Activated naive CD8-positive, alpha-beta T cell (primary cell): ENCODE results near the gene TMEM134.
"Not testable (repeated sequence)": the region's sequence is repeated elsewhere in the genome, so short reads cannot be mapped to it uniquely, and the experiment has no call there.

Source experiments
- H3K27ac Mint-ChIP-seq: one replicate; pipeline ENCODE4 v1.8.0; 2021; ENCODE audit warnings: mixed read lengths
- H3K27me3 Mint-ChIP-seq: one replicate; pipeline ENCODE4 v1.8.0; 2021; ENCODE audit warnings: mixed read lengths
- H3K36me3 Mint-ChIP-seq: one replicate; pipeline ENCODE4 v1.8.0; 2021; ENCODE audit warnings: mixed read lengths
- H3K4me1 Mint-ChIP-seq: one replicate; pipeline ENCODE4 v1.8.0; 2021; ENCODE audit warnings: low read depth, mixed read lengths
- H3K4me3 Mint-ChIP-seq: one replicate; pipeline ENCODE4 v1.8.0; 2021; ENCODE audit warnings: mild to moderate bottlenecking, mixed read lengths
- H3K9me3 Mint-ChIP-seq: one replicate; pipeline ENCODE4 v1.8.0; 2021; ENCODE audit warnings: low read depth, mixed read lengths

TMEM134 gene, protein sequence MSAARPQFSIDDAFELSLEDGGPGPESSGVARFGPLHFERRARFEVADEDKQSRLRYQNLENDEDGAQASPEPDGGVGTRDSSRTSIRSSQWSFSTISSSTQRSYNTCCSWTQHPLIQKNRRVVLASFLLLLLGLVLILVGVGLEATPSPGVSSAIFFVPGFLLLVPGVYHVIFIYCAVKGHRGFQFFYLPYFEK

DNA sequence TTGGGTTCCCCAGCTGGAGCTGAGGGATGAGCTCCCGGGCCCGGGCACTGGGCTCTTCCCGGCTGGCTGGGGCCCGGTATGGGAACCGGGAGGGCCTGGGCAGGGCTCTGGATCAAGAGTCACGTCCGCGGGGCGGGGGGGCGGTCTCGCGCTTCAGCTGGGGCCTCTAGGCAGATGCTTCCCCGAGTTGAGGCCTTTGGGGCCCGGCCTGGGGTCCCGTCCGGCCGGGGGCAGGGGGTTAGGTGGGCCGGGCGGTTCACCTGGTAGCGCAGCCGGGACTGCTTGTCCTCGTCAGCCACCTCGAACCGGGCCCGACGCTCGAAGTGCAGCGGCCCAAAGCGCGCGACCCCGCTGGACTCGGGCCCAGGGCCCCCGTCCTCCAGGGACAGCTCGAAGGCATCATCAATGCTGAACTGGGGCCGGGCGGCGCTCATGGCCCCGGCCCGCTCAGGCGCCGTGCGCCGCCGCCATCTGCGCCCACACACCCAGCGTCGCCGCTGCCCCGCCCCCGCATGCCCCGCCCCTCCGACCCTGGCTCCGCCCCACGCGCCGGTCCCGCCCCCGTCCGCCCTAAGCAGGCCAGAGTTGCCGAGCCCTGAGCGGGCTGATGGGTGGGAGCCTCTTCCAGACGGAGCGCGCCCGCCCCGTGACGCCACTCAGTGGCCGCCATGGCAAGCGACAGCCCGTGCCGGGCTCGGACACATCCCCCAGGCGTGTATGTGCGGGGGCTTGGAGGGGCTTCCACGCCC lies at the start of gene TMEM134:
Gene TMEM134, minus strand, starts transcription at position 493 of the 749 bp plus-strand sequence. Its CDS starts 59 bp downstream, at position 434.
- H3K4me1 Mint-ChIP-seq = peaks cover 26% of the 10 kb centered on the region
- peak within 1 kb of the TSS; percentile 88 for H3K27ac Mint-ChIP-seq
- H3K27me3 Mint-ChIP-seq = no peaks in the 10 kb centered on the region
- no peaks in the 10 kb centered on the region for H3K36me3 Mint-ChIP-seq
- no peaks in the 10 kb centered on the region for H3K9me3 Mint-ChIP-seq
- H3K4me3 Mint-ChIP-seq = peak within 1 kb of the TSS; percentile 90

DNA sequence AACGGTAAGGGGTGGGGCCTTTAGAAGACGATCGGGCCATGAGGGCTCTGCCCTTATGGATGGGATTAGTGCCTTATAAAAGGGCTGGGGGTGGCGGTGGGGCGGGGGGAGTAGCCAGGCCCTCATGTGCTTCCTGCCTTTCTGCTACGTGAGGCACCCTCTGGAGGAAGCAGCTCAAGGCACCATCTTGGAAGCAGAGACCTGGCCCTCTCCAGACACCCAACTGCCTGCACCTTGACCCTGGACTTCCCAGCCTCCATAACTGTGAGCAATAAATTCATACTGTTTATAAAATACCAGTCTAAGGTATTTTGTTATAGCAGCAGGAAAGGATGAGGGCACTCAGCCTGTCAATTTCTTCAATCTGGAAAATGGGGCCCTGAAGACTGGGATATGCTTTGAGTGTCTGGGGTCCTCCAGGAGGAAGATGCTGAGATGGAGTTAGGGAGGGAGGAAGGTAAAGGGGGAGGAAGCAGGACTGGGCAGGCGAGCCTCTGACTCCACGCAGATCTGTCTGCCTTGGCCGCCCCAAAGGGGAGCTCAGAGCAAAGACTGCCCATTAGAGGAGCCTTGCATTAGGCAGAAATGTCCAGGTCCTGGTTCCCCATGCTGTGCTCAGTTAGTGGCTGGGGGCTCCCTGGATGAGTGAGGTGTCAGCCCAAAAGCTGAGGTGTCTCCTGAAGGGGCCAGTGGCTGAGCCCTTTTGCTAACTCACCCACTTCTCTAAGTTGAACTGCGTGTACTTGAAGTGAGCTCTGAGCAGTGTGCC lies 48.9 kb upstream of the TMEM134 start:
- Mint-ChIP-seq H3K27ac (no peak overlapping the region), H3K36me3 (no peaks in the 10 kb centered on the region), H3K4me3 (no peak overlapping the region), H3K4me1 (no peaks in the 10 kb centered on the region), H3K9me3 (no peaks in the 10 kb centered on the region), H3K27me3 (peaks cover under 1% of the 10 kb centered on the region)

DNA sequence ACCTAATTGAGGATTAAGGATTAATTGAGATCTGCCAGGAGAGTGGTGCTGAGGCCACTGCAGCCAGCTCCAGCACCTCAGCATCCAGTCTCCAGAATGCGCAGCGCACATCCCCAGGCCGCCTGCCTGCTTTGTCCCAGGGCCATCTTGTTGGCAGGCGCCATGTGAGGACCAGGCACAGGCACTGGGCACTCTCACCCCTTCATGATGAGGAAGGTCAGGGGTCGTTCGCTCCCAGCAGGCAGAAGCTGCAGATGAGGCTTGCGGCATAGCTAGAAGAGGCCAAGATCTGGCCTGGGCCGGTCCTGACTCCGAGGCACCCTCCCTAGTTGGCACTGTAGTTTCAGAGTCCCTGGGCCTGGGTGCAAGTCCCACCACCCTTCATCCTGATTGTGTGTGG lies 47.8 kb upstream of the TMEM134 start:
- no peaks in the 10 kb centered on the region for H3K4me1 Mint-ChIP-seq
- no peaks in the 10 kb centered on the region for H3K36me3 Mint-ChIP-seq

DNA sequence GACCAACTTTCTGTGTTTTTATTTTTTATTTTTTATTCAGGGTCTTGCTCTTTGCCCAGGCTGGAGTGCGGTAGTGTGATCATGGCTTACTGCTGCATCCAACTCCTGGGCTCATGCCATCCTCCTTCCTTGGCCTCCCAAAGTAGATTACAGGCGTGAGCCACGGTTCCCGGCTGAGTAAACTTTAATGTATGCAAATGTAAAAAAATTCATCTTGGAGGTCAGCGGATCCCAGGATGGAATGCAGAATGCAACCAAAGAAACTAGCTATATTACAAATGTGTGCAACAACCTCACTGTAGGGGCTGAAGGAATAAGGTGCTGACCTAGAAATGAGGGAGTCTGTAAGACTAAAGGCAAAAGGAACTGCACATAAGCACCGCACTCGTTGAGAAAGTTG lies 45.1 kb upstream of the TMEM134 start:
- no peak overlapping the region for H3K4me3 Mint-ChIP-seq
- H3K36me3 Mint-ChIP-seq = no peaks in the 10 kb centered on the region
- peaks cover 1% of the 10 kb centered on the region for H3K4me1 Mint-ChIP-seq
- peaks cover 1% of the 10 kb centered on the region for H3K27me3 Mint-ChIP-seq
- no peaks in the 10 kb centered on the region for H3K9me3 Mint-ChIP-seq
- no peak overlapping the region for H3K27ac Mint-ChIP-seq

More for the DNA sequence above, 47.8 kb upstream of the TMEM134 start:
- H3K27me3 Mint-ChIP-seq = peaks cover 1% of the 10 kb centered on the region
- no peak overlapping the region for H3K27ac Mint-ChIP-seq
- H3K4me3 Mint-ChIP-seq = no peak overlapping the region
- H3K9me3 Mint-ChIP-seq = no peaks in the 10 kb centered on the region

DNA sequence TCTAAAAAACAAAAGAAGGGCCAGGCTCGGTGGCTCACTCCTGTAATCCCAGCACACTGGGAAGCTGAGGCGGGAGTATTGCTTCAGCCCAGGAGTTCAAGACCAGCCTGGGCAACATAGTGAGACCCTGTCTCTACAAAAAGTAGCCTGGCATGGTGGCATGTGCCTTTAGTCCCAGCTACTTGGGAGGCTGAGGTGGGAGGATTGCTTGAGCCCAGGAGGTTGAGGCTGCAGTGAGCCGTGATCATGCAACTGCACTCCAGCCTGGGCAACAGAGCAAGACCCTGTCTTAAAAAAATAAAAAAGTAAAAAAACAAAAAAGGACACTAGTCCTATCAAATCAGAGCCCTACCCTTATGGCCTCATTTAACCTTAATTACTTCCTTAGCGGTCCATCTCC lies 42.5 kb upstream of the TMEM134 start:
- H3K4me3 Mint-ChIP-seq, H3K9me3 Mint-ChIP-seq, H3K27me3 Mint-ChIP-seq, H3K36me3 Mint-ChIP-seq, H3K27ac Mint-ChIP-seq: not testable (repeated sequence)
- H3K4me1 Mint-ChIP-seq = peaks cover 13% of the 10 kb centered on the region

DNA sequence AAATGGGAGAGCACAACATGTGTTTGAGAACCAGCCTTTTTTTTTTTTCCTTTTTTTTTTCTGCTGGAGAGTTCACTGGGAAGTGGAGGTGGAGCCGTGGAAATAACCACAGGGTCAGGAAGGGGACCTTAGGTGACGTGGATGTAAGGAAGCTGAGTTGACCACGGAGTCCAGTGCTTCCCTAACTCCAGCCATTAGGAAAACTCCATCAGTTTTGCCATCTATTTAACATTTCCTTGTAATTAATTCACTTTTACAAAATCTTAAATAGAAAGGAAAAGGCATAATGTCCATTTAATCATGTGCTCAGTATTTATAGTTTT lies 40.9 kb upstream of the TMEM134 start:
- peak overlapping the region; percentile 40 for H3K4me3 Mint-ChIP-seq
- H3K9me3 Mint-ChIP-seq = no peaks in the 10 kb centered on the region
- H3K27ac Mint-ChIP-seq = no peak overlapping the region
- H3K27me3 Mint-ChIP-seq = peaks cover 1% of the 10 kb centered on the region
- H3K4me1 Mint-ChIP-seq = peaks cover 25% of the 10 kb centered on the region
- no peaks in the 10 kb centered on the region for H3K36me3 Mint-ChIP-seq

DNA sequence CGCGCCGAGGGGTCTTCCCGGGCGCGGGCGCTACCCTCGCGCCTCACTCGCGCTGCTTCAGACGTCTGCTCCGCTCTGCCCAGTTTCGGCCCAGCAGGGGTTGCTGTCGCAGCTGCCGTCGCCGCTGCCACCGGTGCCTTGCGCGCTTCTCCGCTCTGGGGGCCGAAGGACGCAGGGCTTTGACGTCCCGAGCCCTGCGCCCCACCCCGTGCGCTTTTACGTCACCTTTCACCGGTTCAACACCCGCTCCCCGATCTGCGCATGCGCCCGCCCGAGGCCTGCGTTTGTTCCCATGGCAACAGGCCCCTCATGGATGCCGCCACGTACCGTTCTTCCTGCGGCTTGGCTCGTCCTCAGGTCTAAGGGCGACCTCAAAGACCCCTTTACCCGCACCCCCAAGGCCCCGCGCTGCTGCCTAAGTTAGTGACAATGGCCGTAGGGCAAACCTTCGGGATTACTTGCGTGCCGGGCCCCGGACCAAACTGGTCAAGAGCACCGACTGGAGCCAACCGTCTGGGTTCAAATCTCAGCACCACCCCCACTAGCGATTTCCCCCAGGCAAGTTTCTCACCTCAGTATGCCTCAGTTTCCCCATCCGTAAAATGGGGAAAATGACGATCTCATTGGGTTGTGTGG lies 39.6 kb upstream of the TMEM134 start:
- peak overlapping the region; percentile 89 for H3K4me3 Mint-ChIP-seq
- H3K9me3 Mint-ChIP-seq = no peaks in the 10 kb centered on the region
- peaks cover 27% of the 10 kb centered on the region for H3K4me1 Mint-ChIP-seq
- H3K36me3 Mint-ChIP-seq = no peaks in the 10 kb centered on the region
- H3K27me3 Mint-ChIP-seq = peaks cover 1% of the 10 kb centered on the region
- H3K27ac Mint-ChIP-seq = peak overlapping the region; percentile 87

DNA sequence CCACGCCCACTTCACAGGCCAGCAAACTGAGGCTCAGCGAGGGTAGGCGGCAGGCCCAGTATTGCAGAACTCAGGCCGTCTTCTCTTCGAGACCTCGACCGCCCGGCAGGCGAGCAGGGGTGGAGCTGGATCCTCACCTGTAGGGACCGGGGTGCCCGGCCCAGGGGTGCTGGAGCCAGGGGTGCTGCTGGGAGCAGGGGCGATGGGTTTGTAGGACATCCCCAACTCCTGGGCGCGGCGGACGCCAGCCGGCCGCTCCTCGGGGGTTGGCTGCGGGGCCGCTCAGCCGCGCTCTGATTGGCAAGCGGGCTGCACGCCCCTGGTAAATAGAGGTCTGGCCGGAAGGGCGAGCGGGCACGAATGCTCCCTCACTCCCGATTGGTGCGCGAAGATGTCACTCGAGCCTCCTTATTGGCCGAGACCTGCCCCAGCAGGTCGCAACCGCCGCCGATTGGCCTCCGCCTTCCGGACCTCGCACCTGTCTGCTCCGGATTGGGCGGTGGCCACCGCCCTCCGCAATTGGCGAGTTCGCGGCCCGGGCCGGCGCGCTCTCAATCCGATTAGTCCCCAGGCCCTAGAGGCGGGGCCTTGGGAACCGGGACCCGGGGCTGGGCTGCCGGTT lies 38.9 kb upstream of the TMEM134 start, which contains the start of gene CDK2AP2:
Gene CDK2AP2, minus strand, starts transcription at position 299 of the 622 bp plus-strand sequence. Its CDS starts 80 bp downstream, at position 219.
- H3K9me3 Mint-ChIP-seq = no peaks in the 10 kb centered on the region
- H3K4me1 Mint-ChIP-seq = peaks cover 29% of the 10 kb centered on the region
- H3K4me3 Mint-ChIP-seq = peak within 1 kb of the TSS; percentile 89
- H3K36me3 Mint-ChIP-seq = peaks cover under 1% of the 10 kb centered on the region
- peaks cover under 1% of the 10 kb centered on the region for H3K27me3 Mint-ChIP-seq
- peak within 1 kb of the TSS; percentile 87 for H3K27ac Mint-ChIP-seq

DNA sequence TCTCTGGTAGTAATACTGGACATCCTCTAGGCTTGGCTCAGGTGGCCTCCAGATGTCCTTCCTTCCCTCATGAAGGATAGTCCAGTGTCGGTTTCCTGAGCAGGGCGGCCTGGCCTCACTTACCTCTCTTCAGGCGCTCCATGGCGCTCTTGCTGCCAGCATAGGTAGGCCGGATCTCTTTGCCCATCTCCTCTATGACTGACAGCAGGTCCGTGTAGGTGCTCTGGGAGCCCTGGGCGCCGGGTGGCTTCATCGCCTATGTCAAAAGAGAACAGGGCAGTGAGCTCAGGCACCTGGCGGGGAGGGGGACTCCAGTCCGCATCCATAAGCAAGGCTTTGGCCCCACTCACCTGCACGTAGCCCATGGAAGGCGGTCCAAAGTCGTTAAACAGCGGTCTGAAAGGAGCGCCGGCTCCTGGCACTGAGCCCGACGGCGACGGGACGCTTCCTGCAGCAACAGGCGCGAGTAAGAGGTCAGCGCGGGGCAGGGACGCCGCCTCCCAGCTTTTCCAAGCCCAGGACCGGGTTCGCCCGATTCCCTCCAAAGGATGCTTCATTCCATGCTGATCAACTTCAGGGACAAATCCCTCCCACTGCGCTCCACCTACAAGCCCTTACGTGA lies 38.3 kb upstream of the TMEM134 start:
- Mint-ChIP-seq H3K27ac (peak overlapping the region; percentile 54), H3K9me3 (no peaks in the 10 kb centered on the region), H3K27me3 (no peaks in the 10 kb centered on the region), H3K4me1 (peaks cover 31% of the 10 kb centered on the region), H3K36me3 (peaks cover 3% of the 10 kb centered on the region), H3K4me3 (peak overlapping the region; percentile 89)

DNA sequence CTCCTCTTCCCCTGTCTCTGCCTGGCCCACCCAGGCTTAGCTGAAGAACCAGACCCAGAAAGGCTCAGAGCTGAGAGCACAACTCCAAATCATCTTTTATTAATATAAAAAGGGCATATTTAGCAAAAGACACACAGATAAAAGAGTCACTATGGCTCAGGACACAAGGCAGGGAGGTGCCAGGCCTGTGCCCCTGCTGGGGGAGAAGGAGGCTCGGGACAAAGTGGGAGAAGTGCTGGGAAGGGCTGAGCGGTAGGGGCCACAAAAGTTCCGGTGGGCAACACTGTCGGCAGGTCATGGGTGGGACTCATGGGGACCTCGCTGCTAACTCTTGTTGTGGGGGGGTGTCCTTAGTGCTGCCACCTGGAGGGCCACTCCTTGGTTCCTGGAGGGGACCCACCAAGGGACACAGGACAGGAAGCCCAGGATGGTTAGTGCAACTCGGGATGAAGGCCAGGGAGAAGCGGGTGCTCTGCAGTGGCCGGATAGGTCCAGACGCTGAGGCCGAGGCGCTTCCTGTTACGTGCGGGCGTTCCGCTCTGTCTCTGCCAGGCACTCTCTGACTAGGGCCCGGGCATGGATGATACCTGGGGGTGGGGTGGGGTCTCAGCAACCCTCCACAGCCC lies 37.5 kb upstream of the TMEM134 start:
- peak overlapping the region; percentile 89 for H3K4me3 Mint-ChIP-seq
- H3K9me3 Mint-ChIP-seq = no peaks in the 10 kb centered on the region
- peaks cover 3% of the 10 kb centered on the region for H3K36me3 Mint-ChIP-seq
- peaks cover 31% of the 10 kb centered on the region for H3K4me1 Mint-ChIP-seq
- peak overlapping the region; percentile 84 for H3K27ac Mint-ChIP-seq
- no peaks in the 10 kb centered on the region for H3K27me3 Mint-ChIP-seq

DNA sequence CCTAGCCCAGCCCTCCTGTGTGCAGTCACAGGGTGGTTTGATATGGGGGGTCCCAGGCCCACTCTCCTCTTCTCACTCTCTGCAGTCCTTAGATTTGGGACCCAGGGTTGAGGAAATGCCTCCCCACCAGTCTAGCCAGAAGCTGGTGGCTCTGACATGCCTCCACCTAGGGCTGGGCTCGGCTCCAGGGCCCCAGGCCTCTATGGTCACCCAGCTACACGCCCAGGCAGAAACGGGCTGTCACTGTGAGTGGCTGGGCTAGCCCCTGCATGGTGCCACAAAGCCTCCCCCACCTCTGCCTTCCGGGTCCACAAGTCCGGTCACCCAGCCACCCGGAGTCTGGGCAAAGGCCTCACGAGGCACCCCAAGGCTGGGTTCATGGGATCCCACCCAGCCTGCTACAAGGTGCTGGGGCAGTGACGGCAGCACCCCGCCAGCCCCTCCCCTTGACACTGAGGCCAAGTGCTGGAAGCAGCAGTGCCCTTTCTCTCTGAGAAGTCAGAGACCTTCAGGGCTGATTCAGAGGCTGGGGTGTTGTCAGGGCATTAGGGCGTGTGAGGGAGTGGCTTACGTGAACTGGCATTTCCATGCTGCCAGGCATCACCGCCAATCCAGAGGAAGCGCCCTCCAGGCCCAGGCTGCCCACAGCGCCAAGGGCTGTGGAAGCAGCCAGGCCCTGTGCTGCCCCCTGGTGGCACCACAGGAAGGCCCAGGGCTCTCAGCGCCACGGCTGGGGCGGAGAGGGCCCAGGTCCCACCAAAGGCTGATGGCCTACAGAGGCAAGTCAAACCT lies 36.8 kb upstream of the TMEM134 start:
- Mint-ChIP-seq H3K4me1 (peaks cover 37% of the 10 kb centered on the region), H3K9me3 (no peaks in the 10 kb centered on the region), H3K27ac (peak overlapping the region; percentile 84), H3K27me3 (no peaks in the 10 kb centered on the region), H3K36me3 (peaks cover 7% of the 10 kb centered on the region), H3K4me3 (peak overlapping the region; percentile 89)

DNA sequence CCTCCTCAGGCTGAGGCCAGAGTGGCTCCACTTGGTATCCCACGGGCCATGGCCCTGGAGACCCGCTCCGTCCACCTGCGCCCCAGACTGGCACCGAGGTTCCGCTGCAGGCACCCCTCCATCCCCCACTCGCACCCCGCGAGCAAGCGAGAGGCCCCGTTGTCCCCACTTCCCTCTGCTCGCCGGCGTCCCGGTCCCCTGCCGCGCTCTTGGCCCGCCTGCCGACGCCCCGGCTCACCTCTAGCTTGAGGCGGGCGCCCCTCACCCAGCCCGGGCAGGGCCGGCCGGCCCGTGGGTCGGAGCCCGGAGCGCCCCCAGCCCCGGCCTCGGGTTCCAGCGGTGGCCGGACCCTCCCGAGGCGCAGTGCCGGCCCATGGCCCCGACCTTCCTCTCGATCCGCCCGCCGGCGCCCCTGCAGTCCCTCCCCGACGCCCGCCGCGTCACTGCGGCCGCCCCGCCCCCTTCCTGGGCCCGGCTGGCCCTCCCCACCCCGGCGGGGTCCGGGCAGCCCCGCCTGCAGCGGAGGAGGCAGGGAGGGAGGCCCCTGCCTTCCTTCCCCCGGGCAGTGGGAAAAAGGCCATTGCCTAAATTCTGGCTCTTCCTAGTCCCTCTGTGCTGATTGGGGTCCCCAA lies 36.0 kb upstream of the TMEM134 start, which contains the start of gene PITPNM1:
Gene PITPNM1, minus strand, starts transcription at position 414 of the 632 bp plus-strand sequence. CDS start 1,183 bp downstream, outside the sequence.
- H3K4me1 Mint-ChIP-seq = peaks cover 41% of the 10 kb centered on the region
- H3K9me3 Mint-ChIP-seq = no peaks in the 10 kb centered on the region
- H3K27ac Mint-ChIP-seq = peak within 1 kb of the TSS; percentile 84
- H3K36me3 Mint-ChIP-seq = peaks cover 9% of the 10 kb centered on the region
- no peaks in the 10 kb centered on the region for H3K27me3 Mint-ChIP-seq
- peak within 1 kb of the TSS; percentile 89 for H3K4me3 Mint-ChIP-seq
